Measurements from ENCODE around the gene STIM2.

STIM2 gene

DNA sequence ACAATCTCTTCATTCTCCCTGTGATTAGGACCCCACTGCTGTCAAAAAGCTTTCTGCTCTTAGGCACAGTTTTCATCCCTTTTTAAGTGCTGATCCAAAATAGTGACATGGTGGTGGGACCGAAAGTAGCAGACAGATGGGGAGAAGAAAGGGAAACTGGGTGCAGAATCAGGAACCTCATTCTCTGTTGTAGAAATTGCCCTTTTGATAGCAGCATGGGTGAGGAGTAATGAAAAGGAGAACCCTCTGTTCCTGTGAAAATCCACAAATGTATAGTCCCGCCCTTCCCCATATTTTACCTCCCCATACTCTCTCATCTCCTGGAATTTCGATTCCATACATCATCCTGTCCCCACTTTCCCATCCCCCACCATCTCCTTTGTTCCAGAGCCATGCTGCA lies 126.5 kb downstream of the STIM2 start:
- no peak for DNase-seq
- TF ChIP-seq, protein P1, sequence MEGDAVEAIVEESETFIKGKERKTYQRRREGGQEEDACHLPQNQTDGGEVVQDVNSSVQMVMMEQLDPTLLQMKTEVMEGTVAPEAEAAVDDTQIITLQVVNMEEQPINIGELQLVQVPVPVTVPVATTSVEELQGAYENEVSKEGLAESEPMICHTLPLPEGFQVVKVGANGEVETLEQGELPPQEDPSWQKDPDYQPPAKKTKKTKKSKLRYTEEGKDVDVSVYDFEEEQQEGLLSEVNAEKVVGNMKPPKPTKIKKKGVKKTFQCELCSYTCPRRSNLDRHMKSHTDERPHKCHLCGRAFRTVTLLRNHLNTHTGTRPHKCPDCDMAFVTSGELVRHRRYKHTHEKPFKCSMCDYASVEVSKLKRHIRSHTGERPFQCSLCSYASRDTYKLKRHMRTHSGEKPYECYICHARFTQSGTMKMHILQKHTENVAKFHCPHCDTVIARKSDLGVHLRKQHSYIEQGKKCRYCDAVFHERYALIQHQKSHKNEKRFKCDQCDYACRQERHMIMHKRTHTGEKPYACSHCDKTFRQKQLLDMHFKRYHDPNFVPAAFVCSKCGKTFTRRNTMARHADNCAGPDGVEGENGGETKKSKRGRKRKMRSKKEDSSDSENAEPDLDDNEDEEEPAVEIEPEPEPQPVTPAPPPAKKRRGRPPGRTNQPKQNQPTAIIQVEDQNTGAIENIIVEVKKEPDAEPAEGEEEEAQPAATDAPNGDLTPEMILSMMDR (IDR thresholded peaks at IDR 0.05; ENCODE audit: borderline replicate concordance, extremely low read depth, low read length, poor library complexity, severe bottlenecking) = no peak
- TF ChIP-seq EZH2 (IDR thresholded peaks at IDR 0.05; ENCODE audit: borderline replicate concordance, low read depth, low read length, severe bottlenecking) = no peak
- H3K4me2 ChIP-seq (ENCODE audit: insufficient read depth, low read length) = no peak overlapping the region

DNA sequence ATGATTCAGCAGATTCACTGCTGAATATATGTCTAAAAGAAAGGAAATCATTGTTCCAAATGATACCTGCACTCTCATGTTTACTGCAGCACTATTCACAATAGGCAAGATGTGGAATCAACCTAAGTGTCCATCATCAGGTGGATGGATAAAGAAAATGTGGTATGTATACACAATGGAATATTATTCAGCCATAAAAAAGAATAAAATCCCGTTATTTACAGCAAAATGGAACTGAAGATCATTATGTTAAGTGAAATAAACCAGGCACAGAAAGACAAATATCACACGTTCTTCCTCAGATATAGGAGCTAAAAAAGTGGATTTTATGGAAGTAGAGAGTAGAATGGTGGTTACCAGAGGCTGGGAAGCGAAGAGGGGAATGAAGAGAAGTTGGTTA lies 130.4 kb downstream of the STIM2 start:
- no peak overlapping the region for H2AFZ ChIP-seq (ENCODE audit: low read depth, low read length)
- H3K4me3 ChIP-seq (ENCODE audit: low read depth in 1 of 2, low read length in 2 of 2) = no peak overlapping the region
- no peak for TF ChIP-seq EZH2 (IDR thresholded peaks at IDR 0.05; ENCODE audit: borderline replicate concordance, low read depth, low read length, severe bottlenecking)
- TF ChIP-seq, protein P1 (IDR thresholded peaks at IDR 0.05; ENCODE audit: borderline replicate concordance, extremely low read depth, low read length, poor library complexity, severe bottlenecking) = no peak
- H3K27me3 ChIP-seq (ENCODE audit: insufficient read depth, low read length, poor library complexity) = no peaks in the 10 kb centered on the region
- ATAC-seq (ENCODE audit: insufficient read depth, low read depth) (no peak), DNase-seq (no peak)
- H3K79me2 ChIP-seq (ENCODE audit: insufficient read depth, low read length) = peaks cover 11% of the 10 kb centered on the region
- no peaks in the 10 kb centered on the region for H3K9me3 ChIP-seq (ENCODE audit: insufficient read depth, low read length, severe bottlenecking)
- no peak overlapping the region for H3K27ac ChIP-seq (ENCODE audit: low read length)
- peaks cover 7% of the 10 kb centered on the region for H3K4me1 ChIP-seq (ENCODE audit: insufficient read depth, low read length)
- no peak overlapping the region for H3K9ac ChIP-seq (ENCODE audit: low read depth, low read length)
- no peaks in the 10 kb centered on the region; the same call in none of the 2 replicates for H3K36me3 ChIP-seq (ENCODE audit: insufficient read depth, low read length)
- peaks cover 13% of the 10 kb centered on the region for H4K20me1 ChIP-seq (ENCODE audit: insufficient read depth, low read length)
- no peak overlapping the region for H3K4me2 ChIP-seq (ENCODE audit: insufficient read depth, low read length)

More for the DNA sequence above, 126.5 kb downstream of the STIM2 start:
- Histone ChIP-seq H3K27me3 (ENCODE audit: insufficient read depth, low read length, poor library complexity) (no peaks in the 10 kb centered on the region), H3K9me3 (ENCODE audit: insufficient read depth, low read length, severe bottlenecking) (no peaks in the 10 kb centered on the region), H4K20me1 (ENCODE audit: insufficient read depth, low read length) (peaks cover 26% of the 10 kb centered on the region), H3K4me3 (ENCODE audit: low read depth in 1 of 2, low read length in 2 of 2) (no peak overlapping the region), H2AFZ (ENCODE audit: low read depth, low read length) (no peak overlapping the region), H3K27ac (ENCODE audit: low read length) (no peak overlapping the region), H3K79me2 (ENCODE audit: insufficient read depth, low read length) (peaks cover 11% of the 10 kb centered on the region), H3K4me1 (ENCODE audit: insufficient read depth, low read length) (peaks cover 21% of the 10 kb centered on the region), H3K36me3 (ENCODE audit: insufficient read depth, low read length) (no peaks in the 10 kb centered on the region), H3K9ac (ENCODE audit: low read depth, low read length) (no peak overlapping the region)
- no peak for ATAC-seq (ENCODE audit: insufficient read depth, low read depth)

DNA sequence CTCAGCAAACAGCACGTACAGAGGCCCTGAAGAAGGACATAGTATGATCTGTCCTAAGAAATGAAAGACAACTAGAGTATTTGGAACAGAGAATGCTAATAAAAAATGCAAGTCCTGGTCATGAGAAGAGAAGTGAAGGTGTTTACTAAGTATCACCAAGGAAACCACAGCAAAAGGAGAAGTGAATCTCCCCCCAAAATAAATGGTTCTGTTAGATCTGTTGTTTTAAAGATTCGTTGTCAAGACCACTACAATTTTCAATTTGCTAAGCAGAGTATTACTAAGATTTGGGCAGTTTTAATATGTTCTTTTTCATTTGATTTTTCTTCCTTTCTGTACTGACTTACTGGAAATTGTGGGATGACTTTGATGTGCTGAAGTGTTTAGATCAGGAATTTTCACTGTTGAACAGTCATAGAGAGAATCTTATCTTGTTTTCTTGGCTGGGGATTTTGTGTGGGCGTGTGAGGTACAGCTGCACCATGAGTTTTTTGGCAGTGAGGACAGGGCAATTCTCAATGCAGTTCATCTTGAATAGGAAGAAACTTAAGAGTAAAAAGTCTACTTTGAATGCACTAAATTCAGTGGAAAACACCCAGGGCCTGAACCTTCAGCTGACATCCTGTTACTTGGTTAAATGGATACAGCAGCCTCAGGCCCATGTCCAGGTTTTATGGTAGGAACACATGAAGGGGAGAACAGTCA lies 132.2 kb downstream of the STIM2 start:
- Histone ChIP-seq H3K9me3 (ENCODE audit: insufficient read depth, low read length, severe bottlenecking) (no peaks in the 10 kb centered on the region), H3K4me1 (ENCODE audit: insufficient read depth, low read length) (no peaks in the 10 kb centered on the region), H3K9ac (ENCODE audit: low read depth, low read length) (no peak overlapping the region), H3K79me2 (ENCODE audit: insufficient read depth, low read length) (no peaks in the 10 kb centered on the region), H4K20me1 (ENCODE audit: insufficient read depth, low read length) (no peaks in the 10 kb centered on the region; the same call in 1 of the 2 replicates), H3K4me3 (ENCODE audit: low read depth in 1 of 2, low read length in 2 of 2) (no peak overlapping the region), H3K4me2 (ENCODE audit: insufficient read depth, low read length) (no peak overlapping the region), H2AFZ (ENCODE audit: low read depth, low read length) (no peak overlapping the region), H3K36me3 (ENCODE audit: insufficient read depth, low read length) (no peaks in the 10 kb centered on the region; the same call in none of the 2 replicates), H3K27ac (ENCODE audit: low read length) (no peak overlapping the region), H3K27me3 (ENCODE audit: insufficient read depth, low read length, poor library complexity) (no peaks in the 10 kb centered on the region)
- no peak for DNase-seq
- peak; percentile 31; the same call in 2 of the 3 replicates for ATAC-seq (ENCODE audit: insufficient read depth, low read depth)
- no peak for TF ChIP-seq EZH2 (IDR thresholded peaks at IDR 0.05; ENCODE audit: borderline replicate concordance, low read depth, low read length, severe bottlenecking)
- TF ChIP-seq, protein P1 (IDR thresholded peaks at IDR 0.05; ENCODE audit: borderline replicate concordance, extremely low read depth, low read length, poor library complexity, severe bottlenecking) = no peak

Data from DND-41 (cell line).